GM18870 (cell line): ENCODE measurements around the gene DNAI1.

Experiments used
- ATAC-seq: cut with Tn5 transposase; IDR thresholded peaks from one replicate; pipeline ENCODE4 v1.9.1; 2021; ENCODE audit warnings: moderate library complexity; ENCODE audit not compliant: unreplicated experiment

Gene DNAI1

DNA sequence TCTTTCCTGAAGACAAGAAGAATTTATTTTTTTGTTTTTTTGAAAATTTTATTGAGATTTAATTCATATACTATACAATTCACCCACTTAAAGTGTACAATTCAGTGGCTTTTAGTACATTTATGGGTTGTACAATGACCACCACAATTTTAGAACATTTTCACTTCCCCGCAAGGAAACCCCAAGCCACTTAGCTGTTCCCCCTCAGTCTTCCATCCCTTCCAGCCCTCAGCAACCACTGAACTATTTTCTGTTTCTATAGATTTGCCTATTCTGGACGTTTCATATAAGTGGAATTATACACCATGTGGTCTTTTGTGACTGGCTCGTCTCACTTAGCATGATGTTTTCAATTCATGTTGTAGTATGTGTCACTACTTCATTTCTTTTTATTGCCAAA is 28.0 kb downstream of the DNAI1 start:
- no peak for ATAC-seq

GRCh38 chr9:34490360-34490759 is 31.8 kb downstream of the DNAI1 start:
- ATAC-seq, result no peak

DNA sequence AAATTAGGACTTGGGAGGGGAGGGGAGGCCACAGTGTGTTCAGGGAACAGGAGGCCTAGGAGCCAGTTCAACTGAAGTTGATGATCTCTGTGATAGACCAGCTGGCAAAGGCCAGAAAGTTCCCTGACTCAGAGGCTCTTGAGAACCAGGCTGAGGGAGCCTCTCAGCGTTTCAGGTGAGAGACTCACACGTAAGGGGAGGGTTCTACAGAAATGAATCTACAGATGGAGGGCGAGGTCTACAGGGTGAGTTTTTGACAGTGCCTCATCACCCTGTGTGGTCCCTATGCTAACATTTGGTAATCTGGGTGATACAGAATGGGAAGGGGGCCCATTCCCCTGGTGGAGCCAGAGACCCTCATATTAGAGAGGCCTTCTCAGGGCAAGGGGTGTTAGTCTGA is 32.2 kb downstream of the DNAI1 start:
- no peak for ATAC-seq

DNA sequence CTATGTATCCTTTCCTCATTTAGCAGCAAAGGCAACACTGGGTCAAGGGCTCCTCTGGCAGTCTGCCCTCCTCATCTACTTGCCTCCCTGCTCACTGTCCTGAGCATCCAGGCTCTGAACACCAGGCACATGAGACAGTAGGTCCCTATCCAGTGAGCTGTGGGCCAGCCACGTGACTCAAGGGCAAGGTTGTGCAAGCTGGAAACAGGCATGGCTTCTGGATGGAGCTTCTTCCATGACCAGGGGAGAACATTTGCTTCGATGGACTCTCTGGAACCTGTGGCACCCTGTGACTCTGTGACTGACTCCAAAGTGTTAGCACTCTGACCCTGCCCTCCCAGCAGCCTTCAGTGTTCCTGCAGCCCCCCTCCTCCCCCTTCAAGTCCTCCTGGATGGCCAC is 33.0 kb downstream of the DNAI1 start:
- no peak for ATAC-seq

DNA sequence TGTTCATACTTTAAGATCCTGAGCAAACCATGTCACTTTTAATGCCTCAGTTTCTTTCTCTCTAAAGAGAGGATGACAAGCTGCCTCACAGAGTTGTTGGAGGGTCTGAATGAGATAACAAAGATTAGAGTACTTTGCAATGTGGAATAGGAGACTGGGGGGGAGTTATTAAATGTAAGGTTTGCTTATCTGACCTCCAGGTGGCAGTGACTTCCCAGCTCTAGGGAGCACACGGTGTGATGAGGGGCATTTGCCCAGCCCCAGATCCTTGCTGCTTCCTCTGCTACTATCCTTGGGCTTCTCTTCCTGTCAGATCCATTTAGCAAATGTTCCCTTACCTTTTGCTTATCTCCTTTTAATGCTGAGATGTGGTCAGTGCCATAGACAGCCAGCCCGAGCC is 33.4 kb downstream of the DNAI1 start:
- no peak for ATAC-seq

- no peak for ATAC-seq
Measured at GRCh38 chr9:34493972-34494535, 35.4 kb downstream of the DNAI1 start.

- ATAC-seq, result no peak
Measured at GRCh38 chr9:34496149-34496712, 37.6 kb downstream of the DNAI1 start.

DNA sequence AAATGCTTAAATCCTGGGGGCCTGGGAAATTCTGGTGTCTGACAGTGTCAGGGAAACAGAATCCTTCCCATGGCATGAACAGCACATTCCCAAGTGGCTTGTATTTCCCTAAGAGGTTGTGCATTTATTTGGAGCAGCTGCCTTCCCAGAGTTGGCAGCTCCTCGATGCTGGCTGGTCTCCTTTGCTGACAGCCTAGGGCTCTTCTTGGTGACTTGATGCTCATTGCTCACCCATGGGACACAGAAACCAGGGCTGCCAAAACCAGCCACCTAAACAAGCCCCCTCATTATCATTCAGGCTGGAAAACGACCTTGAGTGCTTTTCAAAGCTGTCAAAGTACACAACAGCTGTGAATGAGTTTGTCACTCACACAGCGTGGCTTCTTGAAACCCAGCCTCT is 39.9 kb downstream of the DNAI1 start:
- no peak for ATAC-seq

- no peak for ATAC-seq
Measured at GRCh38 chr9:34499076-34499475, 40.5 kb downstream of the DNAI1 start.

- no peak for ATAC-seq
Measured at GRCh38 chr9:34500623-34501267, 42.1 kb downstream of the DNAI1 start.

GRCh38 chr9:34501372-34501771 is 42.8 kb downstream of the DNAI1 start:
- no peak for ATAC-seq

DNA sequence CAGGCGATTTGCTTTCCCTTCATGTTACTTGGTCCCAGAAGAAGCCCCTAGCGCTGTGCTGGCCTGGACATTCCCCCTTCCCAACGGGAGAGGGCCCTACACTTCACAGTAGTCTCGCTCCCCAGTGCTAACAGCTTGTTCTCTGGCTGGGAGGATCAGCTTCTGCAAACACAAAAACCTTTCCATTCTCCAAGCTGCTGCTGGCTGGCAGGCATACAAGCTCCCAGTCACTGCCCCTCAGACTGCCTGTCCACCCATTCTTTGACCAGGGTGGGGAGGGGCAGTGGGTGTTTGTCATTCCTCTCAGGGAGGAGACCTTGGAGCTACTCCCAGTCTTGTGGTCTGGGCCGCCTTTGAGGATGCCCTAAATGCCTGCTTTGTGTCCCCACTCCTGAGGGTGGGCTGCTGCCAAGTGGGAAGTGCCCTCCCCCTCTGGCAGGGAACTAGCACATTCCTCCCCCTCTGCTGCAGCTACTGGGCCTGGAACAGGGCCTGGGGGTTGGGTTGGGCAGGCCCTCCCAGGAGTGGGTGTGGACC is 43.4 kb downstream of the DNAI1 start:
- ATAC-seq, result no peak

DNA sequence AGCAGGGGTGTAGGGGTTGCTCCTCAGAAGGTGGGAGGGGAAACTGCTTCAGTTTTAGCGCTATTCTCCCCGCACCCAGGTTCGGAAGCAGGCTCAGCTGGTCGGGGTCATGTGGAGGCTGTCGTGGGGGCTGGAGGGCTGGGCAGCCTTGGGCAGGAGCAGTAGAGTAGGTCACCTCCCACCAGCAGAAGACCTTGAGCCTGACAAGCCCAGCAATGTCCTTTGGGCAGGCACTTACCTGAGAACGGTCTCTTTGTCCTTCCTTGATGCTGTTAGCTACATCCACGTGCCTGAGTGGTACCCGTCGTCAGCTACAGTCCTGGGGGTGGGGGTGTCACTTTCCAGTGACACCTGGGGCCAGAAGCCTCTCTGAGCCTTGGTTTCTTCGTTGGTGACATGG is 43.9 kb downstream of the DNAI1 start:
- ATAC-seq, result no peak

GRCh38 chr9:34502891-34503290 is 44.3 kb downstream of the DNAI1 start:
- no peak for ATAC-seq

DNA sequence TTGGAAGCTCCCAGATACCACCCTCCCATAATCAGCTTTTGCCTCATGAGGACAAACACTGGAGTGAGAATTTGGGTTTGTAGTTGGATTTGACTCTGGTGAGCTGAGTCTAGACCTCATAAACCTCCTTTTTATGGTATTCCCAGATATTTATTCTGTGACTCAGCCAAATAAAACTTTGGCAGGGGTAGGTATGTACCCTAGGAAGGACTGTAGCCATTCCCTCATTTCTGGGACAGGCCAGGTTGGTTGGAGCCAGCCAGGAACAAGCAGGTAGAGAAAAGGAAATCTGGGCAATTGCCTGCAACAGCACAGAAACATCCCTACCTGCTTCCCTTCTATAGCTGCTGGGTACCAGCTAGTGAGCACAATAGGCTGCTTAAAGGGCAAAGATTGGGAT is 44.8 kb downstream of the DNAI1 start:
- ATAC-seq, result no peak

GRCh38 chr9:34505370-34506120 is 46.9 kb downstream of the DNAI1 start:
- no peak for ATAC-seq

DNA sequence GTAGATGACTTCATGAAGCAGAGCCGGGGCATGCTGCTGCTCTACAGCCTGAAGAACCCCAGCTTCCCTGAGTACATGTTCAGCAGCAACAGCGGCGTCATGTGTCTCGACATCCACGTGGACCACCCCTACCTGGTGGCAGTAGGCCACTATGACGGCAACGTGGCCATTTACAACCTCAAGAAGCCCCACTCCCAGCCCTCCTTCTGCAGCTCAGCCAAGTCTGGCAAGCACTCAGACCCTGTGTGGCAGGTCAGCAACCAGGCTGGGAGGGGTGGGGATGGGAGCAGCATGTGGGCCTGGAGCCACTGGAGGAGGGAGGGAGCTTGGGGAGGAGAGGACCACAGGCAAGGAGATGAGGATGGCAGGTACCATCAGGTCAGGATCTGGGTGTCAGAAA is 48.0 kb downstream of the DNAI1 start:
- ATAC-seq, result no peak

DNA sequence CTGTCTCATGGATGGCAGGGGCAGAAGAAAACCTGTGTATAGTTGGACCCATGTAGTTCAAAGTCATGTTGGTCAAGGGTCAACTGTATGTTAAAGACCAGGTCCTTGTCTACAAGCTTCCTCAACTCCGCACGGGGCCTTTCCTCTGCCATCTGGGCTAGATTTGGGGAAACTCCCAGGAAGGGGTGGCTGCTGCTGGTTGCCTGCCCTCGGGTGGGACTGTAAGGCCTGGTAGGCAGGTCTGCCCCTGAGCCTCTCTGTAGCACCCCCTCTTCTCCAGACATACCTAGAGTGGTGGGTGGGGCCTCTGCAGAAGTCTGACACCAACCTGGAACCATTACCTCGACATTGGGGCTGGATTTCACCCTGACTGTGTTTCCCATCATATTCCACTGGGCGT is 49.0 kb downstream of the DNAI1 start:
- no peak for ATAC-seq

GRCh38 chr9:34507966-34508365 is 49.4 kb downstream of the DNAI1 start:
- no peak for ATAC-seq

- no peak for ATAC-seq
Measured at GRCh38 chr9:34508463-34508862, 49.9 kb downstream of the DNAI1 start.

DNA sequence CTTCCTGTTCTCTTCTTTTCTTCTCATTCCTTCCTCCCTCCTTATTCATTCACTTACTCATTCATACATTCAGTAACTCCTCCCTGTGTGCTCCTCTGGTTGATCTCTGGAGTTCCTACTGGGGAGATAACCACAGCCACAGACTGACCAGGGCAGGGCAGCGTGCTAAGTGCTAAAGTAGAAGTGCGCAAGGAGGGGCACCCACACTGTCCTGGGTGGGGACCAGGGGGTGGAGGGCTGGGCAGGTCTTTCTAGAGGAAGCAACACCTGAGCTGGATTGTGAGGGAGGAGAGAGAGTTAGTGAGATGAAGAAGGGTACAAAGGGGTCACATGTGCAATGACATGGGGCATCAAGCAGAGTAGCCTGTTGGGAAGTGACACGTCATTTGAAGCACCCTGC is 50.3 kb downstream of the DNAI1 start:
- no peak for ATAC-seq
